ENCODE results near the gene PREX1.

DNA sequence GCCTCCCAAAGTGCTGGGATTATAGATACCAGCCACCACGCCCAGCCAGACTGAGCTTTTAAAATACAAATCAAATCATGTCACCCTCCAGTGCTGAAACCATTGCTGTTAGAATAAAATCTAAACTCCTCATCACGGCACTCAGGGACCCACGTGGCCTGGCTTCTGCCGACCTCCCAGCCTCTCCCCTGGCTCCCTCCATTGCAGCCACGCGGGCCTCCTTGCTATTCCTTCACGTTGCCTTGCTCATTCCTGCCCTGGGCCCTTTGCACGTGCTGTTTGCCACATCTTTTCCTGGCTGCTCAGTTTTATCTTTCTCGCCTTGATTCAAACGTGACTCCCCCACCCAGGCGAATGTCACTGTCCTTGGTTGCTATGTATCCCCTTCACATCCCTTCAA, 244.6 kb downstream of the PREX1 start:
- TF ChIP-seq, protein P1, sequence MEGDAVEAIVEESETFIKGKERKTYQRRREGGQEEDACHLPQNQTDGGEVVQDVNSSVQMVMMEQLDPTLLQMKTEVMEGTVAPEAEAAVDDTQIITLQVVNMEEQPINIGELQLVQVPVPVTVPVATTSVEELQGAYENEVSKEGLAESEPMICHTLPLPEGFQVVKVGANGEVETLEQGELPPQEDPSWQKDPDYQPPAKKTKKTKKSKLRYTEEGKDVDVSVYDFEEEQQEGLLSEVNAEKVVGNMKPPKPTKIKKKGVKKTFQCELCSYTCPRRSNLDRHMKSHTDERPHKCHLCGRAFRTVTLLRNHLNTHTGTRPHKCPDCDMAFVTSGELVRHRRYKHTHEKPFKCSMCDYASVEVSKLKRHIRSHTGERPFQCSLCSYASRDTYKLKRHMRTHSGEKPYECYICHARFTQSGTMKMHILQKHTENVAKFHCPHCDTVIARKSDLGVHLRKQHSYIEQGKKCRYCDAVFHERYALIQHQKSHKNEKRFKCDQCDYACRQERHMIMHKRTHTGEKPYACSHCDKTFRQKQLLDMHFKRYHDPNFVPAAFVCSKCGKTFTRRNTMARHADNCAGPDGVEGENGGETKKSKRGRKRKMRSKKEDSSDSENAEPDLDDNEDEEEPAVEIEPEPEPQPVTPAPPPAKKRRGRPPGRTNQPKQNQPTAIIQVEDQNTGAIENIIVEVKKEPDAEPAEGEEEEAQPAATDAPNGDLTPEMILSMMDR (conservative IDR thresholded peaks at IDR 0.05 in 1 of 2, IDR thresholded peaks at IDR 0.05 in 1 of 2; ENCODE audit: low read depth in 1 of 2, low read length in 2 of 2), result no peak
- no peak for TF ChIP-seq EZH2 (IDR thresholded peaks at IDR 0.05; ENCODE audit: low read length, missing control alignments)

All from fibroblast of lung (primary cell).